GM20000 (cell line): ENCODE results near the gene MMP14.
A peak's percentile ranks its signal among the peaks of the same experiment; 100 is the strongest.

ENCODE experiments used
- DNase-seq: peaks from one replicate; pipeline ENCODE4 v3.0.0; 2012; ENCODE audit warnings: low spot score
- CTCF ChIP-seq: IDR thresholded peaks from 2 replicates; pipeline ENCODE4 v1.5.1; 2012; ENCODE audit warnings: mild to moderate bottlenecking, control low read depth; ENCODE audit errors: extremely low read depth, missing control alignments

Gene MMP14

GRCh38 chr14:22872033-22872832 is 35.8 kb downstream of the MMP14 start:
- DNase-seq: peak; percentile 85
- peak; percentile 93 for TF ChIP-seq CTCF

- TF ChIP-seq CTCF: no peak
- DNase-seq: peak; percentile 10
These were observed 36.6 kb downstream of the MMP14 start for GRCh38 chr14:22872833-22873520.

GRCh38 chr14:22875003-22875747 is 38.8 kb downstream of the MMP14 start:
- peak; percentile 7 for DNase-seq
- no peak for TF ChIP-seq CTCF

- no peak for DNase-seq
- no peak for TF ChIP-seq CTCF
These were observed 39.4 kb downstream of the MMP14 start for GRCh38 chr14:22875748-22876319.

GRCh38 chr14:22877000-22877501 is 40.7 kb downstream of the MMP14 start:
- TF ChIP-seq CTCF: no peak
- no peak for DNase-seq

- no peak for TF ChIP-seq CTCF
- peak; percentile 6 for DNase-seq
These were observed 42.2 kb downstream of the MMP14 start for GRCh38 chr14:22878271-22879246.
